Endothelial cell of umbilical vein (primary cell): ENCODE results near the gene SPTBN5. TPM values are rescaled to one million over a fixed set of nuclear protein-coding genes. Genes with fewer than 3 reads are reported as not detected.

Experiments used
- BruUV-seq: library from RNA; stranded (reverse); fragments of 400-500 nt; replicated peaks from 2 replicates; lab custom pipeline; 2021; lab: Mats Ljungman, UMichigan
- CTCF ChIA-PET: fragments of 300-600, 350-600 bp; sonication (Branson Sonifier 250); formaldehyde crosslinking; loops from one replicate; lab custom pipeline; 2021; ENCODE audit warnings: antibody characterized with exemption, inconsistent platforms; lab: Charles Lee
- POLR2A ChIA-PET: fragments of 300-600, 350-600 bp; sonication (Branson Sonifier 250); formaldehyde crosslinking; loops from one replicate; lab custom pipeline; 2021; ENCODE audit warnings: antibody characterized with exemption, inconsistent platforms; lab: Charles Lee
- DNase-seq: peaks from one replicate; pipeline ENCODE4 v3.0.0-alpha.2; 2011; ENCODE audit warnings: low read depth, low spot score
- FAIRE-seq: peaks from 2 replicates; lab custom pipeline; 2011; peaks lifted over from hg19 to GRCh38; lab: Jason Lieb, UNC
- H2AFZ ChIP-seq: 2 replicates; pipeline ENCODE4 v1.6.0; 2012; ENCODE audit warnings: low read depth, low read length, control low read depth, inconsistent platforms
- H3K27ac ChIP-seq: 2 replicates; pipeline ENCODE4 v1.5.1; 2011; ENCODE audit warnings: low read depth, mild to moderate bottlenecking, control low read depth, low read length, moderate library complexity; ENCODE audit not compliant: insufficient read depth
- H3K27me3 ChIP-seq, 2 experiments: 2 replicates each; pipeline versions ENCODE4 v1.6.0 to v1.6.1; 2011; ENCODE audit warnings: low read length in 2 of 2, mixed read lengths in 1 of 2; ENCODE audit not compliant: control insufficient read depth in 2 of 2, insufficient read depth in 2 of 2
- H3K36me3 ChIP-seq, 2 experiments: 2 replicates in 1 of 2; 3 replicates in 1 of 2; pipeline ENCODE4 v1.5.1; 2011; ENCODE audit warnings: low read length in 2 of 2, mild to moderate bottlenecking in 1 of 2, moderate library complexity in 1 of 2; ENCODE audit not compliant: control insufficient read depth in 2 of 2, insufficient read depth in 2 of 2; ENCODE audit errors: extremely low read depth in 1 of 2
- H3K4me1 ChIP-seq: 3 replicates; pipeline ENCODE4 v1.5.1; 2011; ENCODE audit warnings: mild to moderate bottlenecking, low read length; ENCODE audit not compliant: control insufficient read depth, insufficient read depth; ENCODE audit errors: extremely low read depth
- H3K4me2 ChIP-seq: 2 replicates; pipeline ENCODE4 v1.6.1; 2011; ENCODE audit warnings: low read length, control low read depth, mixed read lengths; ENCODE audit not compliant: insufficient read depth
- H3K4me3 ChIP-seq, 3 experiments: fragments of 200-600 bp in 1 of 3; sonication (generic), shearing (Covaris generic) in 1 of 3; replicated peaks in 1 of 3; 2 replicates each; pipeline ENCODE4 v1.5.1; 2011 to 2016; ENCODE audit warnings: control low read depth in 3 of 3, low read length in 3 of 3, mild to moderate bottlenecking in 2 of 3, inconsistent platforms in 1 of 3, low read depth in 1 of 3, moderate library complexity in 1 of 3; ENCODE audit not compliant: insufficient read depth in 1 of 3
- H3K79me2 ChIP-seq: 2 replicates; pipeline ENCODE4 v1.6.0; 2012; ENCODE audit warnings: low read length, inconsistent platforms; ENCODE audit not compliant: control insufficient read depth, insufficient read depth
- H3K9ac ChIP-seq: replicated peaks from 2 replicates; pipeline ENCODE3; 2011; ENCODE audit warnings: low read length, control low read depth; ENCODE audit not compliant: insufficient read depth; ENCODE audit errors: extremely low read depth
- H3K9me1 ChIP-seq: replicated peaks from 3 replicates; pipeline ENCODE4 v1.6.0; 2011; ENCODE audit warnings: mild to moderate bottlenecking, low read length; ENCODE audit not compliant: control insufficient read depth, insufficient read depth; ENCODE audit errors: extremely low read depth
- H3K9me3 ChIP-seq: replicated peaks from 2 replicates; pipeline ENCODE4 v1.5.1; 2012; ENCODE audit warnings: low read length, inconsistent platforms; ENCODE audit not compliant: control insufficient read depth, insufficient read depth
- H4K20me1 ChIP-seq: replicated peaks from 2 replicates; pipeline ENCODE3; 2011; ENCODE audit warnings: mild to moderate bottlenecking, low read length; ENCODE audit not compliant: control insufficient read depth, insufficient read depth; ENCODE audit errors: extremely low read depth
- CTCF ChIP-seq, 2 donors: IDR thresholded peaks; 1 replicate in 1 of 2; 2 replicates in 1 of 2; pipeline ENCODE4 v1.5.1; 2011; ENCODE audit warnings: low read length in 2 of 2, mild to moderate bottlenecking in 2 of 2, moderate library complexity in 2 of 2, control low read depth in 1 of 2, inconsistent platforms in 1 of 2, low read depth in 1 of 2; ENCODE audit not compliant: insufficient read depth in 1 of 2; ENCODE audit errors: extremely low read depth in 1 of 2
- EZH2 ChIP-seq: IDR thresholded peaks from 2 replicates; pipeline ENCODE4 v1.6.1; 2012; ENCODE audit warnings: borderline replicate concordance, low read depth, mild to moderate bottlenecking, moderate library complexity, low read length, inconsistent platforms; ENCODE audit not compliant: severe bottlenecking
- GATA2 ChIP-seq: IDR thresholded peaks from 2 replicates; pipeline ENCODE4 v1.7.0; 2011; ENCODE audit warnings: low read depth, mild to moderate bottlenecking, moderate library complexity, mixed read lengths, low read length; ENCODE audit not compliant: insufficient read length, insufficient read depth
- MAX ChIP-seq: IDR thresholded peaks from 2 replicates; pipeline ENCODE4 v1.6.1; 2011; ENCODE audit not compliant: insufficient read depth, insufficient read length
- MYC ChIP-seq: IDR thresholded peaks from one replicate; pipeline ENCODE4 v1.6.1; 2011; ENCODE audit warnings: mild to moderate bottlenecking, low read depth, low read length
- POLR2AphosphoS5 ChIP-seq: IDR thresholded peaks from 2 replicates; pipeline ENCODE4 v1.6.1; 2012; ENCODE audit warnings: low read depth, mild to moderate bottlenecking, control low read depth, low read length, moderate library complexity; ENCODE audit not compliant: insufficient read depth
- dilution Hi-C: fragments of 300-500 bp; cut with MboI; formaldehyde crosslinking; loops from one replicate; pipeline ENCODE4 v1.15.0; 2019; ENCODE audit warnings: low sequenced_read_pairs; ENCODE audit not compliant: extremely low pct_ligation_motif_present
- intact Hi-C: fragments of 100-400 bp; cut with micrococcal nuclease; formaldehyde crosslinking; loops from one replicate; pipeline ENCODE4 v1.10.0; 2022
- polyA plus RNA-seq, 4 experiments: library from polyadenylated mRNA; depleted of rRNA in 3 of 4; stranded (reverse) in 3 of 4; unstranded in 1 of 4; fragments of >200 nt; gene quantifications; 2 replicates each; pipeline versions ENCODE4 v1.2.1 to v1.2.3, GENCODE V29; 2011 to 2012; ENCODE audit warnings: missing spikeins in 1 of 4
- total RNA-seq: library from RNA; stranded (reverse); gene quantifications from 2 replicates; pipeline ENCODE4 v1.2.3, GENCODE V29; 2021

The SPTBN5 gene
- total and polyA plus RNA-seq, 2 donors (not counting 3 experiments of a cell fraction or from before 2014, with no cell fraction given) = 12.0 to 19.0 TPM

GRCh38 chr15:41810651-41811431 is 83.0 kb downstream of the SPTBN5 start:
- H3K9me1 ChIP-seq = no peaks in the 10 kb centered on the region
- BruUV-seq = no TSS peak
- POLR2A ChIA-PET = interaction anchor here (1.3 to 2.1 kb wide), 3 partner anchors 15 to 37 kb away, joined by 3 to 10 read pairs (median 9); partner anchors contain the start of gene MAPKBP1
- FAIRE-seq = no peak
- no peak for DNase-seq
- TF ChIP-seq POLR2AphosphoS5 (no peak), CTCF (IDR thresholded peaks at IDR 0.05; ENCODE audit: extremely low read depth in 1 of 2, insufficient read depth in 1 of 2, low read depth in 1 of 2, low read length in 2 of 2) (no peak), EZH2 (no peak), MAX (no peak), GATA2 (no peak), MYC (no peak)
- intact Hi-C loops = loop anchor here (1.0 to 2.0 kb wide), 6 partner anchors 20 to 344 kb away; partner anchors contain the start of gene MAPKBP1
- no peak overlapping the region for H3K4me3 ChIP-seq
- no peak overlapping the region for H3K4me2 ChIP-seq
- dilution Hi-C loops = no loop called here
- peaks cover 8% of the 10 kb centered on the region for H3K4me1 ChIP-seq
- H3K79me2 ChIP-seq = peaks cover 5% of the 10 kb centered on the region
- no peak overlapping the region for H2AFZ ChIP-seq
- H3K9me3 ChIP-seq = no peaks in the 10 kb centered on the region
- peaks cover 5 to 23% of the 10 kb centered on the region in 2 experiments for H3K36me3 ChIP-seq
- no peaks in the 10 kb centered on the region for H3K27me3 ChIP-seq
- H3K9ac ChIP-seq = no peak overlapping the region
- H4K20me1 ChIP-seq = no peaks in the 10 kb centered on the region
- H3K27ac ChIP-seq = no peak overlapping the region
- CTCF ChIA-PET = interaction anchor here (0.8 to 15.9 kb wide), 18 partner anchors 9 to 345 kb away, joined by 3 to 754 read pairs (median 6); partner anchors contain the start of gene MAPKBP1
